HL-60/S4 treated with phorbol 12-myristate 13-acetate at 8.2 ng/mL for 4 days and 3 days (cell line): ENCODE measurements around the gene FKTN.

Experiments used
- in situ Hi-C: fragments of 300-500 bp; cut with MboI; formaldehyde crosslinking; loops from 2 replicates; pipeline ENCODE4 v1.15.0; 2022; ENCODE audit warnings: low sequenced_read_pairs

FKTN gene

GRCh38 chr9:105676351-105676923 lies 118.5 kb downstream of the FKTN start:
- in situ Hi-C loops, result no loop called here

GRCh38 chr9:105678163-105678562 lies 120.2 kb downstream of the FKTN start:
- in situ Hi-C loops, result no loop called here

GRCh38 chr9:105678781-105679180 lies 120.8 kb downstream of the FKTN start:
- in situ Hi-C loops, result no loop called here

GRCh38 chr9:105679257-105680022 lies 121.5 kb downstream of the FKTN start:
- in situ Hi-C loops, result no loop called here

- in situ Hi-C loops, result no loop called here
Measured at GRCh38 chr9:105681313-105681712, 123.4 kb downstream of the FKTN start.

GRCh38 chr9:105681724-105682123 lies 123.8 kb downstream of the FKTN start:
- in situ Hi-C loops, result no loop called here

- in situ Hi-C loops, result no loop called here
Measured at GRCh38 chr9:105683688-105684275, 125.9 kb downstream of the FKTN start.

- in situ Hi-C loops, result no loop called here
Measured at GRCh38 chr9:105686936-105687335, 129.0 kb downstream of the FKTN start.
